HL-60 (cell line): ENCODE data around the gene MAB21L4.

Experiments used
- CTCF ChIP-seq: IDR thresholded peaks from one replicate; pipeline ENCODE4 v1.5.1; 2011; ENCODE audit warnings: low read length, control low read depth, inconsistent platforms; ENCODE audit not compliant: insufficient read depth
- GABPA ChIP-seq: IDR thresholded peaks from 2 replicates; pipeline ENCODE4 v1.6.1; 2012; ENCODE audit warnings: low read depth
- POLR2AphosphoS5 ChIP-seq: IDR thresholded peaks from 2 replicates; pipeline ENCODE4 v1.6.1; 2012; ENCODE audit warnings: low read depth
- REST ChIP-seq: IDR thresholded peaks from 2 replicates; pipeline ENCODE4 v1.6.1; 2012; ENCODE audit warnings: low read depth; ENCODE audit not compliant: insufficient replicate concordance

GRCh38 chr2:240920783-240921231 is 24.9 kb upstream of the MAB21L4 start:
- TF ChIP-seq CTCF (no peak), GABPA (no peak), REST (no peak), POLR2AphosphoS5 (no peak)
